ENCODE measurements around the gene EPB41L5. TPM values are rescaled to one million over a fixed set of nuclear protein-coding genes. Genes with fewer than 3 reads are reported as not detected.
A peak's percentile ranks its signal among the peaks of the same experiment; 100 is the strongest.

EPB41L5 gene
- total and polyA plus RNA-seq, 11 donors, result 3.1 to 16.9 (median 9.8) TPM

DNA sequence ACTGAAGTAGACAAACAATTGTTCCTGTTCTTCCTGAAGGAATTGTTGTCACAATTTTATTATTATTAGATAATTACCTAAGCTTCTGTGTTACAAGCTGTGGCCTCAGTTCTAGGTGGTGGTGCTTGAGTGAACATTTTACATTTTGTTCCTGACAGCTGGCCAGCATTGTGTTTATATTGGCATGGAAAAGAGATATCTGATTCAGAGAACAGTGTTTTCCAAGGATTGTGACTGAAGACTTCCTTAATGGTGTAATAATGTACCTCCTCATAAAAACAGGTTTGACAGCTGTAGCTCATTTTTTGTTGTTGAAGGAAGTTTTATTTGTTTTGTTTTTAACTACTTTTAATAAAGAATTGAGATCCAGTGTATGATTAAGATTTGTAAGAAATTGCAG is 95.2 kb downstream of the EPB41L5 start:
- H3K36me3 ChIP-seq, result peaks cover 0 to 18% (median 4%) of the 10 kb centered on the region in 9 donors
- DNase-seq, result peak in 3 of 5 donors; percentile 29 to 43 (median 34)
- no peaks in the 10 kb centered on the region for H3K9me3 ChIP-seq
- no peaks in the 10 kb centered on the region for H3K27me3 ChIP-seq
- intact Hi-C loops (cut with DNase I), result loop anchor here in 7 of 10 donors (2.0 to 10.0 kb wide), 10 partner anchors 64 to 574 kb away; partner anchors contain the start of genes EPB41L5 (in 1 of the 7) and PTPN4 (in 1 of the 7)
- peaks cover 3 to 29% (median 19%) of the 10 kb centered on the region in 12 donors for H3K4me1 ChIP-seq
- no peak for TF ChIP-seq CTCF (IDR thresholded peaks at IDR 0.05)
- TF ChIP-seq POLR2A (IDR thresholded peaks at IDR 0.05), result no peak
- peak overlapping the region in 2 of 12 donors; percentile 40 to 50 for H3K27ac ChIP-seq
- H3K4me3 ChIP-seq, result no peak overlapping the region
- ATAC-seq, result peak; percentile 87 to 90 (median 90)

- H3K36me3 ChIP-seq, result peaks cover 0 to 17% (median 4%) of the 10 kb centered on the region in 9 donors
- ATAC-seq (no peak), DNase-seq (no peak)
- no peak for TF ChIP-seq POLR2A (IDR thresholded peaks at IDR 0.05)
- TF ChIP-seq CTCF (IDR thresholded peaks at IDR 0.05), result no peak
- 92 to 100% (median 94%) methylated on average over 1 of the region's 1 CpG for WGBS, 4 donors
- H3K27me3 ChIP-seq, result no peaks in the 10 kb centered on the region
- no peak overlapping the region for H3K4me3 ChIP-seq
- H3K4me1 ChIP-seq, result peaks cover 3 to 29% (median 19%) of the 10 kb centered on the region in 12 donors
- H3K9me3 ChIP-seq, result no peaks in the 10 kb centered on the region
- intact Hi-C loops (cut with DNase I), result loop anchor here in 7 of 10 donors (2.0 to 10.0 kb wide), 10 partner anchors 64 to 574 kb away; partner anchors contain the start of genes EPB41L5 (in 1 of the 7) and PTPN4 (in 1 of the 7)
- no peak overlapping the region for H3K27ac ChIP-seq
These were observed 95.9 kb downstream of the EPB41L5 start for GRCh38 chr2:120108749-120109148.

GRCh38 chr2:120109186-120110061 is 96.5 kb downstream of the EPB41L5 start:
- ATAC-seq, result peak; percentile 5 to 65 (median 48)
- Histone ChIP-seq H3K36me3 (peaks cover 0 to 10% (median 0%) of the 10 kb centered on the region in 9 donors), H3K9me3 (no peaks in the 10 kb centered on the region), H3K27me3 (no peaks in the 10 kb centered on the region), H3K4me1 (peaks cover 3 to 29% (median 19%) of the 10 kb centered on the region in 12 donors), H3K27ac (no peak overlapping the region), H3K4me3 (no peak overlapping the region)
- TF ChIP-seq POLR2A (IDR thresholded peaks at IDR 0.05) (no peak), CTCF (IDR thresholded peaks at IDR 0.05) (peak in 11 of 12 donors; percentile 20 to 58 (median 50))
- no peak for DNase-seq
- 69 to 79% (median 78%) methylated on average over 3 of the region's 3 CpGs for WGBS, 4 donors
- intact Hi-C loops (cut with DNase I), result loop anchor here in 9 of 10 donors (2.0 to 10.0 kb wide), 11 partner anchors 63 to 575 kb away; partner anchors contain the start of genes EPB41L5 (in 1 of the 9) and PTPN4 (in 1 of the 9)

- ATAC-seq, result no peak
- no peak overlapping the region for H3K27ac ChIP-seq
- DNase-seq, result no peak
- peaks cover 0 to 4% (median 0%) of the 10 kb centered on the region in 9 donors for H3K36me3 ChIP-seq
- peaks cover 3 to 29% (median 19%) of the 10 kb centered on the region in 12 donors for H3K4me1 ChIP-seq
- H3K27me3 ChIP-seq, result no peaks in the 10 kb centered on the region
- intact Hi-C loops (cut with DNase I), result loop anchor here in 7 of 10 donors (2.0 to 10.0 kb wide), 5 partner anchors 65 to 575 kb away; no protein-coding TSS in a partner anchor
- no peak for TF ChIP-seq POLR2A (IDR thresholded peaks at IDR 0.05)
- peak in 3 of 12 donors; percentile 2 to 3 (median 2) for TF ChIP-seq CTCF (IDR thresholded peaks at IDR 0.05)
- H3K9me3 ChIP-seq, result no peaks in the 10 kb centered on the region
- no peak overlapping the region for H3K4me3 ChIP-seq
- 92 to 95% (median 94%) methylated on average over 3 of the region's 3 CpGs for WGBS, 4 donors
These were observed 97.1 kb downstream of the EPB41L5 start for GRCh38 chr2:120110062-120110362.
